ENCODE results near the gene NFYA.

Gene NFYA

GRCh38 chr6:41053041-41053440 lies 19.7 kb upstream of the NFYA start, which contains the start of gene APOBEC2:
TSS of gene APOBEC2 (plus strand) at chr6:41053202. CDS start at chr6:41053348, 146 bp downstream.
- Mint-ChIP-seq H3K4me1 (peaks cover 85% of the 10 kb centered on the region), H3K9me3 (no peaks in the 10 kb centered on the region), H3K27ac (peak within 1 kb of the TSS; percentile 45 to 80 (median 73)), H3K27me3 (ENCODE audit: low read depth) (peaks cover 10% of the 10 kb centered on the region), H3K4me3 (peak within 1 kb of the TSS; percentile 47 to 92 (median 84)), H3K36me3 (ENCODE audit: low read depth) (no peaks in the 10 kb centered on the region)
- TF ChIP-seq CTCF (IDR thresholded peaks at IDR 0.05; ENCODE audit: unreplicated experiment in 3 of 3) = no peak

DNA sequence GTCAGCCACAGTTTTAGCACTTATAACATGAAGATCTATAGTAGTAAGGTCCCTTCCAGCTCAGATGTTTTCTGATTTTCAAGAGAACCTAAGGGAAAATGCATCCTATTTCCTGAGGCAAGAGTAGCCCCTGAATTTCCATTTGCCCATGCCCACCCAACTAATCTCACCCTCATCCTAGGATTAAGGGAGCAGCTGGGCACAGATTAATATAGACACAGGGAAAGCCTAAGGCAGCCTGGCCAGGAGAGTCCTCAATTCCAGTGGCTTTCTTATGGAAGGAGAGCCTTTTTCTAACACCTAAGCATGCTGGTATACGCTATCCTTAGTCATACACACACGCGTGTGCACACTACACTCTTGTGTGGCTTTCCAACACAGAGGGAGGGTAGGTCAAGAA lies 18.3 kb upstream of the NFYA start:
- Mint-ChIP-seq H3K27ac (peak overlapping the region; percentile 3 to 67 (median 47)), H3K36me3 (ENCODE audit: low read depth) (no peaks in the 10 kb centered on the region), H3K27me3 (ENCODE audit: low read depth) (peaks cover 10% of the 10 kb centered on the region), H3K9me3 (no peaks in the 10 kb centered on the region), H3K4me1 (peaks cover 84% of the 10 kb centered on the region), H3K4me3 (peak overlapping the region; percentile 9 to 92 (median 84))
- no peak for TF ChIP-seq CTCF (IDR thresholded peaks at IDR 0.05; ENCODE audit: unreplicated experiment in 3 of 3)

GRCh38 chr6:41055149-41055548 lies 17.6 kb upstream of the NFYA start:
- H3K36me3 Mint-ChIP-seq (ENCODE audit: low read depth) = no peaks in the 10 kb centered on the region
- H3K4me3 Mint-ChIP-seq = peak overlapping the region; percentile 44 to 92 (median 84)
- H3K27ac Mint-ChIP-seq = peak overlapping the region; percentile 8 to 67 (median 31)
- no peak for TF ChIP-seq CTCF (IDR thresholded peaks at IDR 0.05; ENCODE audit: unreplicated experiment in 3 of 3)
- H3K27me3 Mint-ChIP-seq (ENCODE audit: low read depth) = peaks cover 10% of the 10 kb centered on the region
- no peaks in the 10 kb centered on the region for H3K9me3 Mint-ChIP-seq
- peaks cover 84% of the 10 kb centered on the region for H3K4me1 Mint-ChIP-seq

GRCh38 chr6:41056768-41057490 lies 15.8 kb upstream of the NFYA start:
- Mint-ChIP-seq H3K4me1 (peaks cover 87% of the 10 kb centered on the region), H3K27me3 (ENCODE audit: low read depth) (peaks cover 10% of the 10 kb centered on the region), H3K27ac (peak overlapping the region in 2 of 3 experiments; percentile 57 to 91), H3K4me3 (peak overlapping the region in 2 of 3 experiments; percentile 41 to 92), H3K9me3 (no peaks in the 10 kb centered on the region), H3K36me3 (ENCODE audit: low read depth) (peaks cover 5% of the 10 kb centered on the region)
- TF ChIP-seq CTCF (IDR thresholded peaks at IDR 0.05; ENCODE audit: unreplicated experiment in 3 of 3) = no peak

GRCh38 chr6:41058783-41059181 lies 14.0 kb upstream of the NFYA start:
- no peak for TF ChIP-seq CTCF (IDR thresholded peaks at IDR 0.05; ENCODE audit: unreplicated experiment in 3 of 3)
- no peaks in the 10 kb centered on the region for H3K9me3 Mint-ChIP-seq

DNA sequence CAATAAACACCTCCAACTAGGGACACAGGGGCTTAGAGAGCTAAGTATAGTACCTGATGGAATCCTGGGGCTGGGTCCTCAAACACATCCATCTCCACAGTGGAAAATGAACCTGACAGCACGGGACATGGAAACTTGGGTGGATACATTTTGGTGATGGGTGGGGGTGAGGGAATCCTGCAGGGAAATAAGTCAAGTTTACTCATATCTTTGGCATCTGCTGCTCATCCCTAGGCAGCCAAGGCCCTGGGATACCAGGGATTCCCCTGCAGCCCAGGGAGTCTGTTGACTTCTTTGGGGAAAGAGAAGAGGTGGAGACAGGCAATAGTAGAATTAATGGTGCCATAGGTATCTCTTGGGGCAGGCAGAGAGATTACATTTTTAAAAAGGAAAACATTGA lies 13.2 kb upstream of the NFYA start:
- Mint-ChIP-seq H3K27me3 (ENCODE audit: low read depth) (peaks cover 4% of the 10 kb centered on the region), H3K4me3 (peak overlapping the region in 1 of 3 experiments; percentile 27), H3K4me1 (peaks cover 87% of the 10 kb centered on the region), H3K36me3 (ENCODE audit: low read depth) (peaks cover 5% of the 10 kb centered on the region), H3K9me3 (no peaks in the 10 kb centered on the region), H3K27ac (no peak overlapping the region)
- no peak for TF ChIP-seq CTCF (IDR thresholded peaks at IDR 0.05; ENCODE audit: unreplicated experiment in 3 of 3)

More at GRCh38 chr6:41058783-41059181, 14.0 kb upstream of the NFYA start:
- H3K27me3 Mint-ChIP-seq (ENCODE audit: low read depth) = peaks cover 4% of the 10 kb centered on the region
- peak overlapping the region in 1 of 3 experiments; percentile 27 for H3K4me3 Mint-ChIP-seq
- peaks cover 86% of the 10 kb centered on the region for H3K4me1 Mint-ChIP-seq
- H3K27ac Mint-ChIP-seq = peak overlapping the region in 2 of 3 experiments; percentile 49 to 91
- peaks cover 5% of the 10 kb centered on the region for H3K36me3 Mint-ChIP-seq (ENCODE audit: low read depth)

Data from nephron (organoid).